A204.1 (cell line): Measurements from ENCODE around the gene ERCC5.

ENCODE experiments used
- FAIRE-seq: peaks from 2 replicates; lab custom pipeline; 2012; peaks lifted over from hg19 to GRCh38; lab: Jason Lieb, UNC

ERCC5 gene

GRCh38 chr13:102845630-102846260, at the start of gene ERCC5:
TSS of gene ERCC5 (plus strand) at chr13:102846032. CDS start at chr13:102846267, 235 bp downstream.
- peak; percentile 98 for FAIRE-seq

- FAIRE-seq, result peak; percentile 91
Observed at GRCh38 chr13:102798581-102799425, 47.0 kb upstream of the ERCC5 start, which contains the start of the genes BIVM and POGLUT2. TSS of gene BIVM (plus strand) at chr13:102799119. CDS start at chr13:102807268, 8,149 bp downstream. TSS of gene POGLUT2 (minus strand) at chr13:102798976. CDS start at chr13:102798670, 306 bp downstream.

GRCh38 chr13:102799426-102800144, 46.2 kb upstream of the ERCC5 start:
- FAIRE-seq, result no peak

GRCh38 chr13:102800145-102801041, 45.4 kb upstream of the ERCC5 start:
- FAIRE-seq, result no peak

- no peak for FAIRE-seq
Observed at GRCh38 chr13:102805680-102806079, 40.2 kb upstream of the ERCC5 start.

GRCh38 chr13:102807699-102808098, 38.1 kb upstream of the ERCC5 start:
- FAIRE-seq, result no peak

GRCh38 chr13:102812611-102813287, 33.1 kb upstream of the ERCC5 start:
- FAIRE-seq, result no peak

GRCh38 chr13:102814025-102814607, 31.7 kb upstream of the ERCC5 start:
- no peak for FAIRE-seq

- FAIRE-seq, result no peak
Observed at GRCh38 chr13:102814793-102815192, 31.0 kb upstream of the ERCC5 start.

- FAIRE-seq, result no peak
Observed at GRCh38 chr13:102815788-102816187, 30.0 kb upstream of the ERCC5 start.

- no peak for FAIRE-seq
Observed at GRCh38 chr13:102816708-102817107, 29.1 kb upstream of the ERCC5 start.

GRCh38 chr13:102817241-102817640, 28.6 kb upstream of the ERCC5 start:
- FAIRE-seq, result no peak

- no peak for FAIRE-seq
Observed at GRCh38 chr13:102817907-102818306, 27.9 kb upstream of the ERCC5 start.

- no peak for FAIRE-seq
Observed at GRCh38 chr13:102825400-102825799, 20.4 kb upstream of the ERCC5 start.

GRCh38 chr13:102825921-102826706, 19.7 kb upstream of the ERCC5 start:
- FAIRE-seq, result peak; percentile 96

- no peak for FAIRE-seq
Observed at GRCh38 chr13:102830646-102831045, 15.2 kb upstream of the ERCC5 start.

- no peak for FAIRE-seq
Observed at GRCh38 chr13:102836471-102836870, 9.4 kb upstream of the ERCC5 start.

- FAIRE-seq, result no peak
Observed at GRCh38 chr13:102838273-102838672, 7.6 kb upstream of the ERCC5 start.

- no peak for FAIRE-seq
Observed at GRCh38 chr13:102838982-102839381, 6.8 kb upstream of the ERCC5 start.

GRCh38 chr13:102839462-102839861, 6.4 kb upstream of the ERCC5 start:
- FAIRE-seq, result no peak
